SU-DHL-6 (cell line): ENCODE data around the gene TMEM143.

Experiments used
- H2AFZ ChIP-seq: fragments of 200-600 bp; sonication (generic); 2 replicates; pipeline ENCODE4 v1.6.1; 2014; ENCODE audit warnings: low read depth, mild to moderate bottlenecking, moderate library complexity, mixed read lengths, antibody characterized with exemption, low read length; ENCODE audit not compliant: severe bottlenecking
- H3F3A ChIP-seq: fragments of 200-600 bp; shearing (Covaris generic); 2 replicates; pipeline ENCODE4 v1.6.0; 2016; ENCODE audit warnings: antibody characterized with exemption, mild to moderate bottlenecking; ENCODE audit not compliant: insufficient read depth
- H3K27ac ChIP-seq: fragments of 200-600 bp; sonication (generic); 2 replicates; pipeline ENCODE4 v1.5.1; 2016; ENCODE audit warnings: low read depth, mild to moderate bottlenecking, low read length, moderate library complexity, mixed read lengths
- H3K27me3 ChIP-seq: fragments of 200-600 bp; sonication (generic), shearing (Covaris generic); 2 replicates; pipeline ENCODE4 v1.6.0; 2014; ENCODE audit warnings: mild to moderate bottlenecking, low read length
- H3K36me3 ChIP-seq: fragments of 200-600 bp; sonication (generic); 2 replicates; pipeline ENCODE4 v1.6.1; 2014; ENCODE audit warnings: mild to moderate bottlenecking, low read length, mixed read lengths
- H3K4me2 ChIP-seq: fragments of 300-600, 200-600 bp; shearing (Covaris generic), sonication (generic); 2 replicates; pipeline ENCODE4 v1.6.0; 2014; ENCODE audit warnings: low read length, low read depth, mild to moderate bottlenecking; ENCODE audit not compliant: poor library complexity, severe bottlenecking
- H3K4me3 ChIP-seq: fragments of 200-600 bp; sonication (generic); 2 replicates; pipeline ENCODE4 v1.5.1; 2014; ENCODE audit warnings: antibody characterized with exemption, low read length, mild to moderate bottlenecking, mixed read lengths; ENCODE audit not compliant: insufficient read depth, poor library complexity, severe bottlenecking
- H3K79me2 ChIP-seq: fragments of 200-600 bp; sonication (generic); 2 replicates; pipeline ENCODE4 v1.6.1; 2014; ENCODE audit warnings: mild to moderate bottlenecking, low read length, moderate library complexity; ENCODE audit not compliant: insufficient read depth
- H3K9ac ChIP-seq: fragments of 200-600 bp; sonication (generic); 2 replicates; pipeline ENCODE4 v1.7.0; 2014; ENCODE audit warnings: mild to moderate bottlenecking, low read length
- H3K9me2 ChIP-seq: fragments of 200-600 bp; sonication (generic); replicated peaks from 2 replicates; pipeline ENCODE4 v1.6.1; 2014; ENCODE audit warnings: low read length; ENCODE audit not compliant: insufficient read depth
- H3K9me3 ChIP-seq: fragments of 200-600 bp; sonication (generic); 2 replicates; pipeline ENCODE4 v1.6.1; 2014; ENCODE audit warnings: low read length, mixed read lengths; ENCODE audit not compliant: insufficient read depth
- H4K20me1 ChIP-seq: fragments of 200-600 bp; sonication (generic); 2 replicates; pipeline ENCODE4 v1.6.1; 2014; ENCODE audit warnings: low read depth, mild to moderate bottlenecking, antibody characterized with exemption, low read length, moderate library complexity, mixed read lengths
- CTCF ChIP-seq: fragments of 200-600 bp; sonication (generic); IDR thresholded peaks from one replicate; pipeline ENCODE4 v1.5.1; 2017; ENCODE audit warnings: antibody characterized with exemption, mild to moderate bottlenecking, low read length, moderate library complexity; ENCODE audit not compliant: insufficient read depth, poor library complexity, severe bottlenecking
- EZH2phosphoT487 ChIP-seq: fragments of 200-600 bp; sonication (generic), shearing (Covaris generic); conservative IDR thresholded peaks from 2 replicates; pipeline ENCODE4 v1.6.1; 2018; ENCODE audit warnings: mild to moderate bottlenecking, antibody characterized with exemption, low read length, moderate library complexity, mixed read lengths

TMEM143 gene

GRCh38 chr19:48351341-48351752, 12.4 kb downstream of the TMEM143 start:
- no peaks in the 10 kb centered on the region for H3K9me3 ChIP-seq
- no peak overlapping the region for H3K4me3 ChIP-seq
- TF ChIP-seq CTCF (peak; percentile 93), EZH2phosphoT487 (no peak)
- no peaks in the 10 kb centered on the region for H4K20me1 ChIP-seq
- H3K36me3 ChIP-seq, result no peaks in the 10 kb centered on the region
- H3K9ac ChIP-seq, result no peak overlapping the region
- H3K27ac ChIP-seq, result no peak overlapping the region
- H3F3A ChIP-seq, result no peaks in the 10 kb centered on the region
- H2AFZ ChIP-seq, result no peak overlapping the region
- H3K9me2 ChIP-seq, result no peaks in the 10 kb centered on the region
- H3K27me3 ChIP-seq, result no peaks in the 10 kb centered on the region
- H3K79me2 ChIP-seq, result no peaks in the 10 kb centered on the region
- no peak overlapping the region for H3K4me2 ChIP-seq

- Histone ChIP-seq H3K9me2 (no peaks in the 10 kb centered on the region), H2AFZ (no peak overlapping the region), H4K20me1 (no peaks in the 10 kb centered on the region), H3K27me3 (no peaks in the 10 kb centered on the region), H3K9me3 (no peaks in the 10 kb centered on the region), H3K9ac (no peak overlapping the region), H3K4me3 (no peak overlapping the region), H3K4me2 (no peak overlapping the region), H3K79me2 (no peaks in the 10 kb centered on the region), H3F3A (no peaks in the 10 kb centered on the region), H3K36me3 (no peaks in the 10 kb centered on the region), H3K27ac (no peak overlapping the region)
- no peak for TF ChIP-seq EZH2phosphoT487
- no peak for TF ChIP-seq CTCF
Observed at GRCh38 chr19:48350856-48351255, 12.9 kb downstream of the TMEM143 start.

- H3K9ac ChIP-seq, result no peak overlapping the region
- H3F3A ChIP-seq, result no peaks in the 10 kb centered on the region
- no peak for TF ChIP-seq CTCF
- no peak for TF ChIP-seq EZH2phosphoT487
- H2AFZ ChIP-seq, result no peak overlapping the region
- no peak overlapping the region for H3K27ac ChIP-seq
- H3K4me2 ChIP-seq, result no peak overlapping the region
- no peaks in the 10 kb centered on the region for H3K27me3 ChIP-seq
- H4K20me1 ChIP-seq, result no peaks in the 10 kb centered on the region
- no peaks in the 10 kb centered on the region for H3K9me3 ChIP-seq
- H3K4me3 ChIP-seq, result no peak overlapping the region
- H3K9me2 ChIP-seq, result no peaks in the 10 kb centered on the region
- H3K79me2 ChIP-seq, result no peaks in the 10 kb centered on the region
- H3K36me3 ChIP-seq, result no peaks in the 10 kb centered on the region
Observed at GRCh38 chr19:48348737-48349136, 15.0 kb downstream of the TMEM143 start.
